ENCODE measurements around the gene CCL7.

- no peak for TF ChIP-seq RBM15 (IDR thresholded peaks at IDR 0.05; ENCODE audit: insufficient read depth, low read length)
- no peak for TF ChIP-seq REST (IDR thresholded peaks at IDR 0.05; ENCODE audit: borderline replicate concordance)
- no peak for TF ChIP-seq REST (CRISPR knock-in tag; IDR thresholded peaks at IDR 0.05; ENCODE audit: low read depth)
- TF ChIP-seq TCF7L2 (IDR thresholded peaks at IDR 0.05; ENCODE audit: low read depth, low read length) = no peak
- TF ChIP-seq, protein P1, sequence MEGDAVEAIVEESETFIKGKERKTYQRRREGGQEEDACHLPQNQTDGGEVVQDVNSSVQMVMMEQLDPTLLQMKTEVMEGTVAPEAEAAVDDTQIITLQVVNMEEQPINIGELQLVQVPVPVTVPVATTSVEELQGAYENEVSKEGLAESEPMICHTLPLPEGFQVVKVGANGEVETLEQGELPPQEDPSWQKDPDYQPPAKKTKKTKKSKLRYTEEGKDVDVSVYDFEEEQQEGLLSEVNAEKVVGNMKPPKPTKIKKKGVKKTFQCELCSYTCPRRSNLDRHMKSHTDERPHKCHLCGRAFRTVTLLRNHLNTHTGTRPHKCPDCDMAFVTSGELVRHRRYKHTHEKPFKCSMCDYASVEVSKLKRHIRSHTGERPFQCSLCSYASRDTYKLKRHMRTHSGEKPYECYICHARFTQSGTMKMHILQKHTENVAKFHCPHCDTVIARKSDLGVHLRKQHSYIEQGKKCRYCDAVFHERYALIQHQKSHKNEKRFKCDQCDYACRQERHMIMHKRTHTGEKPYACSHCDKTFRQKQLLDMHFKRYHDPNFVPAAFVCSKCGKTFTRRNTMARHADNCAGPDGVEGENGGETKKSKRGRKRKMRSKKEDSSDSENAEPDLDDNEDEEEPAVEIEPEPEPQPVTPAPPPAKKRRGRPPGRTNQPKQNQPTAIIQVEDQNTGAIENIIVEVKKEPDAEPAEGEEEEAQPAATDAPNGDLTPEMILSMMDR (IDR thresholded peaks at IDR 0.05 in 2 of 3, conservative IDR thresholded peaks at IDR 0.05 in 1 of 3; ENCODE audit: insufficient read depth in 2 of 3, low read depth in 1 of 3, low read length in 3 of 3) = no peak
- TF ChIP-seq FOSL1 (tag; conservative IDR thresholded peaks at IDR 0.05) = no peak
- TF ChIP-seq, protein P2, sequence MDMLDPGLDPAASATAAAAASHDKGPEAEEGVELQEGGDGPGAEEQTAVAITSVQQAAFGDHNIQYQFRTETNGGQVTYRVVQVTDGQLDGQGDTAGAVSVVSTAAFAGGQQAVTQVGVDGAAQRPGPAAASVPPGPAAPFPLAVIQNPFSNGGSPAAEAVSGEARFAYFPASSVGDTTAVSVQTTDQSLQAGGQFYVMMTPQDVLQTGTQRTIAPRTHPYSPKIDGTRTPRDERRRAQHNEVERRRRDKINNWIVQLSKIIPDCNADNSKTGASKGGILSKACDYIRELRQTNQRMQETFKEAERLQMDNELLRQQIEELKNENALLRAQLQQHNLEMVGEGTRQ (CRISPR knock-in tag; IDR thresholded peaks at IDR 0.05) = no peak
- no peak for TF ChIP-seq RAD21 (CRISPR knock-in tag; conservative IDR thresholded peaks at IDR 0.05 in 1 of 2, IDR thresholded peaks at IDR 0.05 in 1 of 2)
- no peak for TF ChIP-seq NFYB (IDR thresholded peaks at IDR 0.05; ENCODE audit: extremely low read depth, insufficient read length)
- TF ChIP-seq EP300 (IDR thresholded peaks at IDR 0.05; ENCODE audit: low read length) = no peak
- no peak for TF ChIP-seq GTF2F1 (IDR thresholded peaks at IDR 0.05; ENCODE audit: low read depth, low read length)
Observed at GRCh38 chr17:34254146-34254545, 15.9 kb upstream of the CCL7 start.
